GM19023 (cell line): ENCODE measurements around the gene DHX38.

ENCODE experiments used
- ATAC-seq: cut with Tn5 transposase; IDR thresholded peaks from one replicate; pipeline ENCODE4 v1.9.1; 2021; ENCODE audit warnings: mild to moderate bottlenecking, moderate library complexity; ENCODE audit not compliant: unreplicated experiment

DHX38 gene

GRCh38 chr16:72162105-72162692, 68.6 kb downstream of the DHX38 start:
- ATAC-seq = no peak
